Suprapubic skin (tissue), 4 donors: ENCODE data around the gene GPX2. TPM values are rescaled to one million over a fixed set of nuclear protein-coding genes. Genes with fewer than 3 reads are reported as not detected.

Experiments used
- DNase-seq, 2 donors: peaks; one replicate each; pipeline ENCODE4 v3.0.0-alpha.2; 2019; ENCODE audit warnings: low spot score in 2 of 2
- H3K27ac ChIP-seq: fragments of 200-600 bp; sonication (generic); one replicate; pipeline ENCODE4 v1.5.1; 2019
- H3K27me3 ChIP-seq: fragments of 200-600 bp; sonication (generic); one replicate; pipeline ENCODE4 v1.5.1; 2019
- H3K36me3 ChIP-seq: fragments of 200-600 bp; sonication (generic); one replicate; pipeline ENCODE4 v1.5.1; 2019
- H3K4me1 ChIP-seq: fragments of 200-600 bp; sonication (generic); one replicate; pipeline ENCODE4 v1.5.1; 2019
- H3K4me3 ChIP-seq: fragments of 200-600 bp; sonication (generic); one replicate; pipeline ENCODE4 v1.5.1; 2019; ENCODE audit warnings: mild to moderate bottlenecking
- H3K9me3 ChIP-seq: fragments of 200-600 bp; sonication (generic); one replicate; pipeline ENCODE4 v1.5.1; 2019
- EP300 ChIP-seq: sonication (generic); formaldehyde crosslinking; IDR thresholded peaks from one replicate; pipeline ENCODE4 v1.6.1; 2017; ENCODE audit warnings: antibody characterized with exemption
- POLR2A ChIP-seq, 2 donors: fragments of 450-650 bp; IDR thresholded peaks; one replicate each; pipeline ENCODE4 v1.6.1; 2017; ENCODE audit warnings: antibody characterized with exemption in 2 of 2, mild to moderate bottlenecking in 2 of 2, moderate library complexity in 2 of 2
- POLR2AphosphoS5 ChIP-seq, 3 donors: sonication (generic); formaldehyde crosslinking; IDR thresholded peaks; one replicate each; pipeline ENCODE4 v1.6.1; 2017; ENCODE audit warnings: antibody characterized with exemption in 3 of 3
- WGBS: methylation state at CpG from one replicate; pipeline ENCODE4 v1.1.5; 2018; 5-methylcytosine and 5-hydroxymethylcytosine counted together
- total RNA-seq, 4 donors: library from RNA; depleted of rRNA; stranded (reverse); fragments of >200 nt; gene quantifications; one replicate each; pipeline ENCODE4 v1.1.0, GENCODE V29; 2016
- TF ChIP-seq, protein P1 (sequence below), 2 donors: fragments of 200-600 bp in 1 of 2; fragments of 450-650 bp in 1 of 2; sonication (generic) in 1 of 2; IDR thresholded peaks; one replicate each; pipeline ENCODE4 v1.5.1; 2016 to 2019; ENCODE audit warnings: antibody characterized with exemption in 2 of 2, mild to moderate bottlenecking in 1 of 2, moderate library complexity in 1 of 2

The GPX2 gene
- total RNA-seq, 4 donors from 2014 or later = 10.0 to 65.0 (median 27.6) TPM

DNA sequence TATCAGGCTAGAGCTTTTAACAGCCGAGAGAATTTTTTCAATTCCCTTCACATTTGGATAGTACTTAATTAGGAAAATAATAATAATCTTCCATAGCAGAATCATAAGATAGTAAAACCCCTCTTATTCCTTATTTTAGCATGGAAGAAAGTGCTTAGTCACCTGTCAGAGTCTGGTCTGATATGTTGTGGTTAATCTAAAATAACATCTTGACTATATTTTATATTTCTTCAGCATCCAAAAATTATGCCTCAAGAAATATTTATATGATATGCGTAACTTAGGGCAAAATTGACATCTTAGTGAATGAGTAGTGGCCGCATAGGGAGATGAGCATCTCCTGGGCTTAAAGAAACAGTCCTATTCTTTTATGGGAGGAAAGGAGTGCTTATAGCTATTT, 15.5 kb downstream of the GPX2 start:
- TF ChIP-seq, protein P1, sequence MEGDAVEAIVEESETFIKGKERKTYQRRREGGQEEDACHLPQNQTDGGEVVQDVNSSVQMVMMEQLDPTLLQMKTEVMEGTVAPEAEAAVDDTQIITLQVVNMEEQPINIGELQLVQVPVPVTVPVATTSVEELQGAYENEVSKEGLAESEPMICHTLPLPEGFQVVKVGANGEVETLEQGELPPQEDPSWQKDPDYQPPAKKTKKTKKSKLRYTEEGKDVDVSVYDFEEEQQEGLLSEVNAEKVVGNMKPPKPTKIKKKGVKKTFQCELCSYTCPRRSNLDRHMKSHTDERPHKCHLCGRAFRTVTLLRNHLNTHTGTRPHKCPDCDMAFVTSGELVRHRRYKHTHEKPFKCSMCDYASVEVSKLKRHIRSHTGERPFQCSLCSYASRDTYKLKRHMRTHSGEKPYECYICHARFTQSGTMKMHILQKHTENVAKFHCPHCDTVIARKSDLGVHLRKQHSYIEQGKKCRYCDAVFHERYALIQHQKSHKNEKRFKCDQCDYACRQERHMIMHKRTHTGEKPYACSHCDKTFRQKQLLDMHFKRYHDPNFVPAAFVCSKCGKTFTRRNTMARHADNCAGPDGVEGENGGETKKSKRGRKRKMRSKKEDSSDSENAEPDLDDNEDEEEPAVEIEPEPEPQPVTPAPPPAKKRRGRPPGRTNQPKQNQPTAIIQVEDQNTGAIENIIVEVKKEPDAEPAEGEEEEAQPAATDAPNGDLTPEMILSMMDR (IDR thresholded peaks at IDR 0.05) = no peak
- TF ChIP-seq EP300 (no peak), POLR2A (IDR thresholded peaks at IDR 0.05) (no peak), POLR2AphosphoS5 (IDR thresholded peaks at IDR 0.05) (no peak)
- H3K9me3 ChIP-seq = no peaks in the 10 kb centered on the region
- no peak overlapping the region for H3K4me3 ChIP-seq
- H3K27ac ChIP-seq = no peak overlapping the region
- no peaks in the 10 kb centered on the region for H3K27me3 ChIP-seq
- no peak for DNase-seq
- H3K4me1 ChIP-seq = peaks cover 16% of the 10 kb centered on the region
- H3K36me3 ChIP-seq = peaks cover 61% of the 10 kb centered on the region
- 91% methylated on average over 3 of the region's 3 CpGs for WGBS

DNA sequence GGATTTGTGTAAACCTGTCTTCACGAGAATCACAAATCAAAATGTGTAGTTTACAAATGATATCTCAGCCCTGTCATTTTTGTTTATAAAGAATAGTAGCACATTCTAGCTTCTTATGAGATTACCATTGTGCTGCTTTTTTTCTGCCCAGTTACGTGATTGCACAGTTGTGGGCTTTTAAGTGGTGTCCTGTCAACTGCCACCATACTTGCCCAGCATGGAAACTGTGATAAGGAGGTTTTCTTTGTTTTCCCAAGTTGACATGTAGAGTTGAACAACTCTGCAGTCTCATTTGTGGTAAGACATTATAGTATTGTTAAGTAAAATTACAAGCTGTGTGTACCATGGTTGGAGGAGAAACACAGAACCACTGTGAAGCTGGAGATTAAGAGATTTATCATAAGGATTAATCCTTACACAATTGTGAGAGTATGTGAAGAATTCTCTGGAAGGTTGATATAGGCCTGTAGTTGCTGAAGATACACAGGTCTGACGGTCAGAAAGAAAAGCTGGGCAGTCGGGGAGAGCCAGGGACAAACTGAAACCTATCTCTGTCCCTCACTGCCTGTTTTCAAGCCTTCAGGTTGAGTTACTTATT, 16.0 kb downstream of the GPX2 start:
- peaks cover 16% of the 10 kb centered on the region for H3K4me1 ChIP-seq
- no peak overlapping the region for H3K27ac ChIP-seq
- H3K36me3 ChIP-seq = peaks cover 59% of the 10 kb centered on the region
- no peak for TF ChIP-seq EP300
- TF ChIP-seq POLR2AphosphoS5 (IDR thresholded peaks at IDR 0.05) = no peak
- TF ChIP-seq, protein P1 (IDR thresholded peaks at IDR 0.05) = no peak
- no peak for TF ChIP-seq POLR2A (IDR thresholded peaks at IDR 0.05)
- no peaks in the 10 kb centered on the region for H3K27me3 ChIP-seq
- 65% methylated on average over 4 of the region's 4 CpGs for WGBS
- no peaks in the 10 kb centered on the region for H3K9me3 ChIP-seq
- no peak overlapping the region for H3K4me3 ChIP-seq
- DNase-seq = no peak

DNA sequence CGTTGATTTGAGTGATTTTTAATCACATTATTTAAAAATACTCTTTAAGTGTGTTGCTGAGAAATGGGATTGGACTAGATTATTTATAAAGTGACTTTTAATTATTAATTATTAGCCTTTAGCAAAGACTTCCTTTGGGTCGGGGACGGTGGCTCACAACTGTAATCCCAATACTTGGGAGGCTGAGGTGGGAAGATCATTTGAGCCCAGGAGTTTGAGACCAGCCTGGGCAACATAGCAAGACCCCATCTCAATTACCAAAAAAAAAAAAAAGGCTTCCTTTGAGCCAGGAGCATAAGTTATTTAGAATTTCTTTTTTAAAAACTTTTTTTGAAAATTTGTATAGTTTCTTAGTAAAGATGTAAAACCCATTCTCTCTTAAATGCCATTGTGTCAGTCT, 19.5 kb downstream of the GPX2 start:
- Histone ChIP-seq H3K36me3 (peaks cover 33% of the 10 kb centered on the region), H3K4me3 (no peak overlapping the region), H3K4me1 (no peaks in the 10 kb centered on the region), H3K9me3 (no peaks in the 10 kb centered on the region), H3K27ac (no peak overlapping the region), H3K27me3 (no peaks in the 10 kb centered on the region)
- WGBS = 85% methylated on average over 3 of the region's 3 CpGs
- DNase-seq = no peak
- TF ChIP-seq POLR2AphosphoS5 (IDR thresholded peaks at IDR 0.05) (no peak), EP300 (no peak), POLR2A (IDR thresholded peaks at IDR 0.05) (no peak)
- TF ChIP-seq, protein P1 (IDR thresholded peaks at IDR 0.05) = no peak

DNA sequence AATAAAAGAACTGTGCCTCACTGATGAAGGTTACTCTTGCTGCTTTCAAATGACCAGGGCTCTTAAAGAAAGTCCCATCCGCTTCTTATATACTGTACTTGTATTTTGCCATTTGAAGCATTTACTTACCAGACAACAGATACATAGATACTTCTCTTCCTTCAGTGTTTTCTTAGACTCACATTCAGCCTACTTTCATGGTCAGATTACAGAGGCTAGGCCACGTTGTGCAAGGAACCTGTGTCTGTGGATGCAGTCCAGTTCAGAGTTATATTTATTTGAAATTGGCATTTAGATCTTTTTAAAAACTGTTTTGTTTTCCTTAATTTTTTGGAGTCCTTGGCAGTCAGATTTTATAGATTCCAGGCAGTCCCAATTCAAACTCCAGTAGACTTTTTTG, 22.1 kb downstream of the GPX2 start:
- TF ChIP-seq, protein P1 (IDR thresholded peaks at IDR 0.05) = no peak
- no peak for TF ChIP-seq EP300
- H3K4me3 ChIP-seq = no peak overlapping the region
- peaks cover 15% of the 10 kb centered on the region for H3K36me3 ChIP-seq
- 84% methylated on average over 2 of the region's 2 CpGs for WGBS
- DNase-seq = no peak
- H3K4me1 ChIP-seq = peaks cover 13% of the 10 kb centered on the region
- H3K27ac ChIP-seq = no peak overlapping the region
- H3K27me3 ChIP-seq = no peaks in the 10 kb centered on the region
- no peaks in the 10 kb centered on the region for H3K9me3 ChIP-seq

DNA sequence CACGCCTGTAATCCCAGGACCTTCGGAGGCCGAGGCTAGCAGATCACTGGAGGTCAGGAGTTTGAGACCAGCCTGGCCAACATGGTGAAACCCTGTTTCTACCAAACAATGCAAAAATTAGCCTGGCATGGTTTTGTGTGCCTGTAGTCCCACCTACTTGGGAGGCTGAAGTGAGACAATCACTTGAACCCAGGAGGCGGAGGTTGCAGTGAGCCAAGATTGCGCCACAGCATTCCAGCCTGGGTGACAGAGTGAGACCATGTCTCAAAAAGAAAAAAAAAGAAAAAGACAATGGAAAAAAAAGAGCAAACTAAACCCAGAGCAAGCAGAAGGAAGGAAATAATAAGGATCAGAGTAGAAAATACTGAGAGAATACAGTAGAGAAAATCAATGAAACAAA, 22.9 kb downstream of the GPX2 start:
- Histone ChIP-seq H3K27ac (no peak overlapping the region), H3K4me1 (peaks cover 21% of the 10 kb centered on the region), H3K36me3 (peaks cover 6% of the 10 kb centered on the region), H3K9me3 (no peaks in the 10 kb centered on the region), H3K4me3 (no peak overlapping the region), H3K27me3 (no peaks in the 10 kb centered on the region)
- TF ChIP-seq, protein P1 (IDR thresholded peaks at IDR 0.05) = no peak
- TF ChIP-seq POLR2A (IDR thresholded peaks at IDR 0.05) (no peak), POLR2AphosphoS5 (IDR thresholded peaks at IDR 0.05) (no peak), EP300 (no peak)
- WGBS = 91% methylated on average over 5 of the region's 5 CpGs
- no peak for DNase-seq
